D341Med (cell line): ENCODE data around the gene MARK3.

Source experiments
- DNase-seq: peaks from one replicate; pipeline ENCODE4 v3.0.0; 2012; ENCODE audit warnings: low spot score

MARK3 gene

GRCh38 chr14:103550451-103551337 lies 165.5 kb downstream of the MARK3 start:
- DNase-seq: no peak

- no peak for DNase-seq
Observed at GRCh38 chr14:103551338-103551762, 166.1 kb downstream of the MARK3 start.

GRCh38 chr14:103552011-103552845 lies 167.0 kb downstream of the MARK3 start:
- no peak for DNase-seq

GRCh38 chr14:103552846-103553210 lies 167.6 kb downstream of the MARK3 start:
- no peak for DNase-seq
